Measurements from ENCODE around the gene PLEKHN1. TPM values are rescaled to one million over a fixed set of nuclear protein-coding genes. Genes with fewer than 3 reads are reported as not detected.

PLEKHN1 gene
- total and polyA plus RNA-seq, 2 donors (not counting 3 experiments of a cell fraction or from before 2014, with no cell fraction given), result 0.29 to 0.88 TPM

DNA sequence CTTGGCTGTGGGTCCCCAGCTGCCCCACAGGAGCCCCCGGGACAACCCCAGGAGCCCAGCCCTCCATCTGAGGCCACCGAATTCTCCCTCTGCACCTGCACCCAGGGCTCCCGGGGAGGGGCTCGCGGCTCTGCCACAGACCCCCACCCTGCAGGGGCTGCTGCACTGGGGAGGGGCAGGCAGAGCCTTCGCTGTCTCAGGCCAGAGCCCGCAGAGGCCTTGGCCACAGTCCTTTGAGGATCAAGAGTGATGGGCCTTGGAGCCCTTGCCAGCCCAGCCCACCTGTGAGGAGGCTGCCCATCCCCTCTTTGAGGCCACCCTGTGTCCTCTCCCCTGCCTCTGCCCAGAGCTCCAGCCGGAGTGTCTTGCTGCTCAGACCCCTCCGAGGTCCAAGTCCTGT lies 9.1 kb downstream of the PLEKHN1 start:
- H3K79me2 ChIP-seq (ENCODE audit: control insufficient read depth, insufficient read depth, low read length), result no peaks in the 10 kb centered on the region
- H3K27me3 ChIP-seq (ENCODE audit: control insufficient read depth in 2 of 2, insufficient read depth in 2 of 2, low read length in 2 of 2), result peaks cover 0 to 2% of the 10 kb centered on the region in 2 experiments
- dilution Hi-C loops (cut with MboI; ENCODE audit: extremely low pct_ligation_motif_present, low sequenced_read_pairs) (no loop called here), intact Hi-C loops (cut with micrococcal nuclease) (no loop called here)
- no TSS peak for BruUV-seq (replicated peaks)
- FAIRE-seq, result no peak
- CTCF ChIA-PET, result interaction anchor here (1.3 to 1.5 kb wide), 4 partner anchors 9 to 316 kb away, joined by 3 to 5 read pairs (median 4); partner anchors contain the start of gene PLEKHN1
- POLR2A ChIA-PET, result no interaction called here
- no peak overlapping the region for H3K27ac ChIP-seq (ENCODE audit: insufficient read depth, low read depth, low read length)
- H2AFZ ChIP-seq (ENCODE audit: low read depth, low read length), result no peak overlapping the region
- no peaks in the 10 kb centered on the region for H4K20me1 ChIP-seq (replicated peaks; ENCODE audit: control insufficient read depth, extremely low read depth, insufficient read depth, low read length)
- no peaks in the 10 kb centered on the region for H3K9me1 ChIP-seq (replicated peaks; ENCODE audit: control insufficient read depth, extremely low read depth, insufficient read depth, low read length)
- H3K4me3 ChIP-seq (replicated peaks in 1 of 3; ENCODE audit: insufficient read depth in 1 of 3, low read depth in 1 of 3, low read length in 3 of 3), result no peak overlapping the region
- H3K4me2 ChIP-seq (ENCODE audit: insufficient read depth, low read length), result no peak overlapping the region
- no peak for TF ChIP-seq POLR2AphosphoS5 (IDR thresholded peaks at IDR 0.05; ENCODE audit: insufficient read depth, low read depth, low read length)
- TF ChIP-seq, protein P1, sequence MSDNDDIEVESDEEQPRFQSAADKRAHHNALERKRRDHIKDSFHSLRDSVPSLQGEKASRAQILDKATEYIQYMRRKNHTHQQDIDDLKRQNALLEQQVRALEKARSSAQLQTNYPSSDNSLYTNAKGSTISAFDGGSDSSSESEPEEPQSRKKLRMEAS (IDR thresholded peaks at IDR 0.05; ENCODE audit: insufficient read depth, insufficient read length), result no peak
- TF ChIP-seq MYC (IDR thresholded peaks at IDR 0.05; ENCODE audit: low read depth, low read length), result no peak
- TF ChIP-seq, protein P2, sequence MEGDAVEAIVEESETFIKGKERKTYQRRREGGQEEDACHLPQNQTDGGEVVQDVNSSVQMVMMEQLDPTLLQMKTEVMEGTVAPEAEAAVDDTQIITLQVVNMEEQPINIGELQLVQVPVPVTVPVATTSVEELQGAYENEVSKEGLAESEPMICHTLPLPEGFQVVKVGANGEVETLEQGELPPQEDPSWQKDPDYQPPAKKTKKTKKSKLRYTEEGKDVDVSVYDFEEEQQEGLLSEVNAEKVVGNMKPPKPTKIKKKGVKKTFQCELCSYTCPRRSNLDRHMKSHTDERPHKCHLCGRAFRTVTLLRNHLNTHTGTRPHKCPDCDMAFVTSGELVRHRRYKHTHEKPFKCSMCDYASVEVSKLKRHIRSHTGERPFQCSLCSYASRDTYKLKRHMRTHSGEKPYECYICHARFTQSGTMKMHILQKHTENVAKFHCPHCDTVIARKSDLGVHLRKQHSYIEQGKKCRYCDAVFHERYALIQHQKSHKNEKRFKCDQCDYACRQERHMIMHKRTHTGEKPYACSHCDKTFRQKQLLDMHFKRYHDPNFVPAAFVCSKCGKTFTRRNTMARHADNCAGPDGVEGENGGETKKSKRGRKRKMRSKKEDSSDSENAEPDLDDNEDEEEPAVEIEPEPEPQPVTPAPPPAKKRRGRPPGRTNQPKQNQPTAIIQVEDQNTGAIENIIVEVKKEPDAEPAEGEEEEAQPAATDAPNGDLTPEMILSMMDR (IDR thresholded peaks at IDR 0.05; ENCODE audit: extremely low read depth in 1 of 2, insufficient read depth in 1 of 2, low read depth in 1 of 2, low read length in 2 of 2), result no peak
- TF ChIP-seq FOS (IDR thresholded peaks at IDR 0.05; ENCODE audit: borderline replicate concordance, insufficient read depth, low read length), result no peak
- no peak for TF ChIP-seq EZH2 (IDR thresholded peaks at IDR 0.05; ENCODE audit: borderline replicate concordance, low read depth, low read length, severe bottlenecking)
- no peak for TF ChIP-seq GATA2 (IDR thresholded peaks at IDR 0.05; ENCODE audit: insufficient read depth, insufficient read length, low read depth, low read length)
- TF ChIP-seq JUN (IDR thresholded peaks at IDR 0.05; ENCODE audit: borderline replicate concordance, insufficient read depth, insufficient read length, low read depth), result no peak
- no peak for TF ChIP-seq POLR2A (IDR thresholded peaks at IDR 0.05; ENCODE audit: low read depth, low read length)
- H3K9me3 ChIP-seq (replicated peaks; ENCODE audit: control insufficient read depth, insufficient read depth, low read length), result no peaks in the 10 kb centered on the region
- no peaks in the 10 kb centered on the region for H3K4me1 ChIP-seq (ENCODE audit: control insufficient read depth, extremely low read depth, insufficient read depth, low read length)
- no peak overlapping the region for H3K9ac ChIP-seq (replicated peaks; ENCODE audit: extremely low read depth, insufficient read depth, low read length)
- DNase-seq (ENCODE audit: low read depth, low spot score), result no peak
- H3K36me3 ChIP-seq (ENCODE audit: control insufficient read depth in 2 of 2, extremely low read depth in 1 of 2, insufficient read depth in 2 of 2, low read length in 2 of 2), result no peaks in the 10 kb centered on the region

All from endothelial cell of umbilical vein (primary cell).